ENCODE data around the gene HS6ST2. TPM values are rescaled to one million over a fixed set of nuclear protein-coding genes. Genes with fewer than 3 reads are reported as not detected.

Gene HS6ST2
- total RNA-seq, 2 donors from 2014 or later: 0.08 to 0.19 TPM

DNA sequence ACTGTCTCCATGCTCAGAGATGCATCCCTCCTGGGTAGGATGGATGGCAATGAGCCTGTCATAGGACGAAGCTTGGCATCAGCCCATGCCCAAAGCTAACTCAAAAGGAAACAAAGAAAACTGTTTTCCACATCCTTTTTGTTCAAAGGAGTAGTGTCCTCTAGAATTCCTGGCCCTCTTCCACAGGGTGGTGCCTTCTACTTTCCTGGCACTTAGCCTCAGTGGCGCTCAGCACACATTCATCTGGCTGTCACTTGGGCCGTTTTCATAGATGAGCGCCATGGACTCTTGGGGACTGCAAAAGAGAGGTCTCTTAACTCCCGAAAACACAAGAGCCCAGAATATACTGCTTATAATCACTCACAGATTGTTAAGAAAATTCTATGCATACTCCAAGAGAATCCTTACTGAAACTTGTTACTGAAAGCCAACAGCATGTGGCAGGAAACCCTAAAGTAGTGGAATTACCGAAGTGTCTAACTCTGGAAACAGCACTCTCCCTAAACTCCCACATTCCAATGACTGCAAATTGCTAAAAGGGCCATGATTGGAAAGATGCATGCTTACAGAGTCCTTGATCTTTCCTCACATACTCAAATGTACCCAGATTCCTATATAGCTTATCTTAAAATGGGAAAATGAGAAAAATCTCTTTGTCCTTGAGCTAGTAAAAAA is 110.0 kb downstream of the HS6ST2 start:
- H3K4me1 Mint-ChIP-seq: no peaks in the 10 kb centered on the region
- ATAC-seq (replicated peaks): no peak
- no peaks in the 10 kb centered on the region for H3K36me3 Mint-ChIP-seq (ENCODE audit: low read depth)
- peaks cover 9% of the 10 kb centered on the region for H3K27me3 Mint-ChIP-seq
- H3K4me3 Mint-ChIP-seq: no peak overlapping the region
- H3K27ac Mint-ChIP-seq: no peak overlapping the region
- no peaks in the 10 kb centered on the region for H3K9me3 Mint-ChIP-seq

DNA sequence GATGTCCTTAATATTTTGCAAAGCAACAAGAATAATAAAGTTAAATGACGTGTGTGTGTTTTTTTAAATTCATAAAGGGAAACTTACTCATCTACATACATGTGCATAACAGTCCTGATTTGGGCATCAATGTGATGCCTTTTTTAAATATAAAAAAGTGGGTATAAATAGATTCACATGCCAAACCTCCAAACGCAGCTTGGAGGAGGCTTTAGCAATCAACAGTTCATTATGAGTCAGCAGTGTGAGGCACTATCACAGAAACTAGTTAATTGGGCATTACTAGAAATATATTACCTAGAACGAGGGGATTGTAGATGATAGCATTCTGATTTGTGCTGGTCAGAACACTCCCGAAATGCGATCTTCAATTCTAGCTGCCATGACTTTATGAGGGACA is 115.1 kb downstream of the HS6ST2 start:
- H3K36me3 Mint-ChIP-seq (ENCODE audit: low read depth): no peaks in the 10 kb centered on the region
- H3K4me1 Mint-ChIP-seq: no peaks in the 10 kb centered on the region
- no peak for ATAC-seq (replicated peaks)
- H3K4me3 Mint-ChIP-seq: no peak overlapping the region
- no peak overlapping the region for H3K27ac Mint-ChIP-seq
- no peaks in the 10 kb centered on the region for H3K9me3 Mint-ChIP-seq
- peaks cover 12% of the 10 kb centered on the region for H3K27me3 Mint-ChIP-seq

DNA sequence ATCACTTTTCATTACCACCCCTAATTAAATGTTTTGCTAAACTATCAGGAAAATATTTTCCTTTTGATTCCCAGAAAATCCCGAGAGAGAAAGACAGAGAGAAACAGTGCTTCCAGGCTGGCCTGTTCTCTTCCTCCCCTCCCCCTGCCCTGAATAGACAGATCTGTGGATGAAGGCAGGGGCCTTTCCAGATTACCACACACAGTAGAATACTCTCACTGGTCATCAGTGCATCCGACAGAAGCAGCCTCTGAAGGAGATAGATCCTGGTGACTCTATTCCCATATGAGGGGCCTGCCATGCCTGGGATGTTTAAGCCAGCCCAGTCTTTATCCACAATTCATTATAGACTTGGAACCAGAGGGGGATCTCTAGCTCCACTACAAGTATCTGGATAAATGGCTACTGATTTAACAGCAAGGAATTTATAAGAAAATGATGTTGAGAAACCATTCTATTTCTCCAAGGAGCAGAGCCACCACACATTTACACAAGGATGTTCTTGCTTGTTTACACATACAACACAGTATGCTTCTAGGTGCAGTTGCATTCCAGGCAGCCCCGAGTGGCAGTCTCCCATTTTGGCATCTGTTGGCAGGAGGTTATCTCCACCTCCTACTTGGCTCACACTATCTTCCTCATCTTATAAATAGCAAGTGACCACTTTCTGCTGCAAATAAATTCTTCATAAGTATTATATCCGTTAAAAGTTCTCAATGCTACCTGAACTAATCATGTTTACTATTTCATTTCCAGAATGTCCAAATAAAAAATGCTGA is 115.8 kb downstream of the HS6ST2 start:
- no peak for ATAC-seq (replicated peaks)
- Mint-ChIP-seq H3K36me3 (ENCODE audit: low read depth) (no peaks in the 10 kb centered on the region), H3K4me1 (no peaks in the 10 kb centered on the region), H3K9me3 (no peaks in the 10 kb centered on the region), H3K27ac (no peak overlapping the region), H3K4me3 (no peak overlapping the region), H3K27me3 (peaks cover 11% of the 10 kb centered on the region)

DNA sequence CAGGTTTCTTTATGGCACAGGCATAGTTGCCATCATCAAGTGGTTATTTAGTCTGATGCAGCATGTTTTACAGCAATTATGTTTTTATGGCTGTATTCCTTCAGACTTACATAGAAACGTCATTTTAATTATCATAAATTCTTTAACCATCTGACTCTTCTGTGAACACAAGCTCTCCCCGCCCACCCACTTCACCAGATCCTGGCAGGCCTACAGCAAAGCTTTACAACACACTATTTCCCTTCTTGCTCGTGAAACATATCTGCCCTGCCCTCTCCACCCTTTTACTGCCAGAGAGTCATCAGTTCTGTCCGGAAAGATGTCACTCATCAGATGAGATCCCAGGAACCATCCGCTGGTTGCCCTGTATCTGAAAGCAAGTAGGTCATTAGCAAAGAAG is 120.5 kb downstream of the HS6ST2 start:
- no peak overlapping the region for H3K4me3 Mint-ChIP-seq
- peaks cover 8% of the 10 kb centered on the region for H3K27me3 Mint-ChIP-seq
- ATAC-seq (replicated peaks): no peak
- H3K4me1 Mint-ChIP-seq: no peaks in the 10 kb centered on the region
- no peaks in the 10 kb centered on the region for H3K9me3 Mint-ChIP-seq
- H3K27ac Mint-ChIP-seq: no peak overlapping the region
- H3K36me3 Mint-ChIP-seq (ENCODE audit: low read depth): no peaks in the 10 kb centered on the region

- Mint-ChIP-seq H3K4me1 (no peaks in the 10 kb centered on the region), H3K36me3 (ENCODE audit: low read depth) (no peaks in the 10 kb centered on the region), H3K27me3 (peaks cover 8% of the 10 kb centered on the region), H3K9me3 (no peaks in the 10 kb centered on the region), H3K27ac (no peak overlapping the region), H3K4me3 (no peak overlapping the region)
- no peak for ATAC-seq (replicated peaks)
These were observed 121.3 kb downstream of the HS6ST2 start for GRCh38 chrX:132837126-132837525.

GRCh38 chrX:132836471-132836870 is 122.0 kb downstream of the HS6ST2 start:
- Mint-ChIP-seq H3K27me3 (peaks cover 8% of the 10 kb centered on the region), H3K27ac (no peak overlapping the region), H3K9me3 (no peaks in the 10 kb centered on the region), H3K4me1 (no peaks in the 10 kb centered on the region), H3K4me3 (no peak overlapping the region), H3K36me3 (ENCODE audit: low read depth) (no peaks in the 10 kb centered on the region)
- ATAC-seq (replicated peaks): no peak

DNA sequence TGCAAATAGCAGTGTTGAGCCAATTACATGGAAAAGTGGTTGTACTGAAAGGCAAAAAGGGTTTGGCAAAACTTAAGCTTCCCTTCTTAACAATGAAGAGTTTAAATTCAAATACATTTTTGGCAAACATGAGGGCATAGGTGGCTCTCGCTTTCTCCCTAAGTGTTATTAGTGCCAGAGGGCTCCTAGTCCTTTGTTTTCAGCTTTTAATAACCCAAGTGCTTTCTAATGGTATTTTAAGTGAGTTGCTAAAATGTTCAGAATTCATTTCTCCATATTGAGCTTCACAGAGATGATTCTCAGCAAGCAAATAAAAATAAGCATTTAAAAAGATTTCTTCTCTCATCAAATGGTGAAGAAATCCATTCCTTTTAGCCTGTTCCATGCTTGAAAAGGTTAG is 123.7 kb downstream of the HS6ST2 start:
- ATAC-seq (replicated peaks): no peak
- H3K4me3 Mint-ChIP-seq: no peak overlapping the region

GRCh38 chrX:132834109-132834508 is 124.3 kb downstream of the HS6ST2 start:
- no peaks in the 10 kb centered on the region for H3K4me1 Mint-ChIP-seq
- H3K9me3 Mint-ChIP-seq: no peaks in the 10 kb centered on the region
- H3K27ac Mint-ChIP-seq: no peak overlapping the region
- ATAC-seq (replicated peaks): no peak
- H3K27me3 Mint-ChIP-seq: peaks cover 5% of the 10 kb centered on the region
- no peak overlapping the region for H3K4me3 Mint-ChIP-seq
- no peaks in the 10 kb centered on the region for H3K36me3 Mint-ChIP-seq (ENCODE audit: low read depth)

More for the DNA sequence above, 123.7 kb downstream of the HS6ST2 start:
- Mint-ChIP-seq H3K36me3 (ENCODE audit: low read depth) (no peaks in the 10 kb centered on the region), H3K27me3 (peaks cover 5% of the 10 kb centered on the region), H3K4me1 (no peaks in the 10 kb centered on the region), H3K27ac (no peak overlapping the region), H3K9me3 (no peaks in the 10 kb centered on the region)

DNA sequence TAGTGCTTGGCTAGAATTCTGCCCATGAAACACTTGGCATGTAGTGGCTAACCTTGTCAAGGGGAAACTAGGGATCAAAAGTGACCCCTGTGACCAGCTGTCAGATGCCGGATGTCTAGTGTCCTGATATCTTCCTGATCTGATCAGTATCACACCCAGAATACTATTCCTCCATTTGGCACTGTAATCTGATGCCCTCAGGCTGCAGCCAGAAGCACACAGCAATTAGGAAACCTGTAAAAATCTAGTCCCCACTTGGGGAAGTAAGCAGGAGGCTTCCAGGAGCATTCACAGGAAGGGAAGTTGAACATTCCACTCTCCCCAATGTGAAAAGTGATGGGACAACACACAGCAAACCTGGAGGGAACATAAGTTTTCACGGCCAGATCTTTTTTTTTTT is 125.1 kb downstream of the HS6ST2 start:
- no peaks in the 10 kb centered on the region for H3K36me3 Mint-ChIP-seq (ENCODE audit: low read depth)
- no peaks in the 10 kb centered on the region for H3K4me1 Mint-ChIP-seq
- H3K9me3 Mint-ChIP-seq: no peaks in the 10 kb centered on the region
- H3K27ac Mint-ChIP-seq: no peak overlapping the region
- ATAC-seq (replicated peaks): no peak
- no peak overlapping the region for H3K4me3 Mint-ChIP-seq
- H3K27me3 Mint-ChIP-seq: peaks cover 5% of the 10 kb centered on the region

DNA sequence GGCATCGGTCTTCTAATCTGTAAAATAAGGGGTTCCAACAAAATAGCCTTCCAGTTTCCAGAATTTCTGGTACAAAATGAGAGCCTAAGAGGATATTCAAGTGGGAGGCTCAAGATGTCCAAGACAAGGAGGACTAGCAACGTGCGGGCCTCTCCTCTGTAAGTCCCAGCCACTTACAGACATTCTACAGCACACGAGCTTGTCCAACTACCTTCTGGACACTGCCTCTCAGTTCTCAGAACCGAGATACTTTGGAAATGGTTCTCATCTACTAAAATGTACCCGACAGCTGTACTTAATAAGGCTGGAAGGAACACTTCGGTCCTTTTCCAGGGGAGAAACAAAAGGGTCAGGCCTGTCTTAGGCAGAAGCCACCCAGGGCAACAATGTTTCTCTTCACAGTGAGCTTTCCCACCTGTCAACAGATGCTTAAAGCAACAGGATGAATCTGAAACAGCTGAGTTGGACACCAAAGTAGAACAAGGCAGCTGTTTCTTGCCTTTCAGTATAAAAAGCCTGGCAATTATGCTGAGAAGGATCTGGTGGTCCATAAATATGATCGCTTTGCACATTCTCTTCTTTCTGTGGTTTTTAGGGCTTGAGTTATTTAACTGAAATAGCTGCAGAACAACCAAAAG is 127.0 kb downstream of the HS6ST2 start:
- H3K4me3 Mint-ChIP-seq: no peak overlapping the region
- no peaks in the 10 kb centered on the region for H3K9me3 Mint-ChIP-seq
- H3K27me3 Mint-ChIP-seq: no peaks in the 10 kb centered on the region
- H3K36me3 Mint-ChIP-seq (ENCODE audit: low read depth): no peaks in the 10 kb centered on the region
- no peak overlapping the region for H3K27ac Mint-ChIP-seq
- no peak for ATAC-seq (replicated peaks)
- no peaks in the 10 kb centered on the region for H3K4me1 Mint-ChIP-seq

DNA sequence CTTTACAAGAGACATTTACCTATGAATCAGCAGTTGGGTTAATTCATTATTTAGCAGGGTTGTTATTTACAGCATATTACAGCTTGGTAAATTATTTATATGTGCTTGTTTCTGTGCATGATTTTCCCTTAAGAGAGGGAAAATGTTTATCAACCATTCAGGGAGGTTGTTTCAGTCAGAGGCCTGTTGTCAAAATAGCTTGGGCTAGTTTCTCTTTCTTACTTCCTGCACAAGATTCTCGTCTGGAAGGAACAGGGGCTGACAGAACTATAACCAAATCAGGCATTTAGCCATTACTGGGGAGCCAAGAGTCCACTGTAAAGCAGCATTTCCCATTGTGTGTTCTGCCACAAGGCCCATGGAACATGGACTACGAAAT is 135.8 kb downstream of the HS6ST2 start:
- Mint-ChIP-seq H3K27me3 (no peaks in the 10 kb centered on the region), H3K36me3 (ENCODE audit: low read depth) (no peaks in the 10 kb centered on the region), H3K9me3 (no peaks in the 10 kb centered on the region), H3K27ac (no peak overlapping the region), H3K4me3 (no peak overlapping the region), H3K4me1 (no peaks in the 10 kb centered on the region)
- ATAC-seq (replicated peaks): no peak

- Mint-ChIP-seq H3K27me3 (no peaks in the 10 kb centered on the region), H3K4me1 (no peaks in the 10 kb centered on the region), H3K4me3 (no peak overlapping the region), H3K9me3 (no peaks in the 10 kb centered on the region), H3K27ac (no peak overlapping the region), H3K36me3 (ENCODE audit: low read depth) (no peaks in the 10 kb centered on the region)
- ATAC-seq (replicated peaks): no peak
These were observed 136.3 kb downstream of the HS6ST2 start for GRCh38 chrX:132821974-132822633.

DNA sequence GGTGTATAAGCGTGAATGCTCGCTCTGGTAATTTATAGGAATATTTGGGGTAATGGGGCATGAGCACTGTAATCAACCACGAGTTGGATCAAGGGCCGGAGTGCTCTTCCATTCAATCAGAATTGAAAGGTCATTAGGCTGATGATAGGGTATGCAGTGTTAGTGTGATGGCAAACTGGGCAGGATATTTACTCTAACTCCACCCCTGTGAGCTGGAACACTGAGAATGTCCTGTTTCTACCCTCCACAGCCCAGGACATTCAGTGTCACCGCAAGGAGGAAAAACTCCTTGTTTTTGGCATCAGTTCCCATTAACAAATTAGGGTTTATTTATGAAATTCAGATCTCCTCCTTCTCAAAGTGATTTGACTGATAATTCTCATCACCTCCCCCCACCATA is 137.8 kb downstream of the HS6ST2 start:
- no peak for ATAC-seq (replicated peaks)
- no peak overlapping the region for H3K4me3 Mint-ChIP-seq
- no peak overlapping the region for H3K27ac Mint-ChIP-seq
- H3K36me3 Mint-ChIP-seq (ENCODE audit: low read depth): no peaks in the 10 kb centered on the region
- no peaks in the 10 kb centered on the region for H3K9me3 Mint-ChIP-seq
- H3K27me3 Mint-ChIP-seq: no peaks in the 10 kb centered on the region
- H3K4me1 Mint-ChIP-seq: no peaks in the 10 kb centered on the region

- ATAC-seq (replicated peaks): no peak
- no peaks in the 10 kb centered on the region for H3K9me3 Mint-ChIP-seq
- H3K4me3 Mint-ChIP-seq: no peak overlapping the region
- no peaks in the 10 kb centered on the region for H3K4me1 Mint-ChIP-seq
- no peaks in the 10 kb centered on the region for H3K27me3 Mint-ChIP-seq
- H3K27ac Mint-ChIP-seq: no peak overlapping the region
- H3K36me3 Mint-ChIP-seq (ENCODE audit: low read depth): no peaks in the 10 kb centered on the region
These were observed 138.6 kb downstream of the HS6ST2 start for GRCh38 chrX:132819711-132820264.

Measured in activated T-helper 17 cell treated with anti-CD3 and anti-CD28 coated beads, Interleukin-2, amount 50 U/mL, for 72 hours (primary cell).